T-helper 1 cell treated with Interleukin-12 subunit alpha and Interleukin-12 subunit beta and Interleukin-4 antibody, amounts not matched to agents 30 μg/mL and 1 μg/mL, for 36 hours (primary cell): ENCODE results near the gene OTOF.
A peak's percentile ranks its signal among the peaks of the same experiment; 100 is the strongest.

Experiments
- H3K27ac Mint-ChIP-seq: one replicate; pipeline ENCODE4 v1.8.0; 2021; ENCODE audit warnings: mild to moderate bottlenecking, mixed read lengths
- H3K27me3 Mint-ChIP-seq: one replicate; pipeline ENCODE4 v1.8.0; 2021; ENCODE audit warnings: low read depth, mixed read lengths
- H3K36me3 Mint-ChIP-seq: one replicate; pipeline ENCODE4 v1.8.0; 2021; ENCODE audit warnings: low read depth, mixed read lengths
- H3K4me1 Mint-ChIP-seq: one replicate; pipeline ENCODE4 v1.8.0; 2021; ENCODE audit warnings: low read depth, mixed read lengths
- H3K4me3 Mint-ChIP-seq: one replicate; pipeline ENCODE4 v1.8.0; 2021; ENCODE audit warnings: mild to moderate bottlenecking, moderate library complexity, mixed read lengths
- H3K9me3 Mint-ChIP-seq: one replicate; pipeline ENCODE4 v1.8.0; 2021; ENCODE audit warnings: mixed read lengths

OTOF gene

DNA sequence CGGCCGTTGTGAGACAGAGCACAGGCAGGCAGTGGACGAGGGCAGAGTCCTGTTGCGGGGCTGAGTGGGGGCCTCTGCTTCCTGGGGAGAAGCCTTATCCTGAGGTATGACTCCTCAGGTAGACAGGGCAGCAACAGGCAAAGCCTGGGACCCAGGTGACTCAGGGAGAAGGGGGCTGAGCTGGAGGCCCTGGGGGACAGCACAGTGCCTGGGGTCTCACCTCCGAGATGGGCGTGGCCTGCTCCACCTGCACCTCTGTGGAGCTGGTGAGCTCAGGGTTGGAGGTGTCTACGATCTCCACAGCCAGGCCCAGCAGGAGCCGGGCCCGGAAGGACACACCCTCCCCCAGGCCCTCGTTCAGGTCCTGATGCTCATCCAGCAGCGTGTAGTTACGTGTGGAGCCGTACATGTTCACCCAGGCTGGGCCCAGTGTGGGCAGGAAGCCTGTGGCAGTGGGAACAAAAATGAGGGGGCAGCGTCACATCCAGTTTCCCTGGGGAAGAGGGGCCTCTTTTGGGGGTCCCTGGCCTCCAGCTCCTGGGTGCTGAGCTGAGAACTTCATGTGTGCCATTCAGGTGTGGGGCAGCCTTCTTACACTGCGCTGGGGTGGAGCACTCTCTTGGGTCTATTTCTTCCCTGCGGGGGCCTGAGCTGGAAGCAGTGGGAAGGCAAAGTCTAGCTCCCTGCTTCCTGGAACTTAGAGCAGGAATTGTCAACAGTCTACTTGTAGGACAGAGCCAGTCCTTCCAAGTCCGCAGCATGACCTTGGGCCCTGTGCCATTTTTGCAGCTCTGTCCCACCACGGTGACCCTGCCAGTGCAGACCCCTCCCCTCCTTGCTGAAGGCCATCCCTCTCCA is 2.9 kb upstream of the OTOF start:
- Mint-ChIP-seq H3K4me1 (peaks cover 4% of the 10 kb centered on the region), H3K9me3 (no peaks in the 10 kb centered on the region), H3K4me3 (no peak overlapping the region), H3K27ac (no peak overlapping the region), H3K36me3 (no peaks in the 10 kb centered on the region), H3K27me3 (no peaks in the 10 kb centered on the region)

- Mint-ChIP-seq H3K4me3 (no peak overlapping the region), H3K27me3 (no peaks in the 10 kb centered on the region), H3K4me1 (peaks cover 5% of the 10 kb centered on the region), H3K27ac (no peak overlapping the region), H3K9me3 (no peaks in the 10 kb centered on the region), H3K36me3 (no peaks in the 10 kb centered on the region)
Observed at GRCh38 chr2:26479789-26480565, 2.1 kb upstream of the OTOF start.

DNA sequence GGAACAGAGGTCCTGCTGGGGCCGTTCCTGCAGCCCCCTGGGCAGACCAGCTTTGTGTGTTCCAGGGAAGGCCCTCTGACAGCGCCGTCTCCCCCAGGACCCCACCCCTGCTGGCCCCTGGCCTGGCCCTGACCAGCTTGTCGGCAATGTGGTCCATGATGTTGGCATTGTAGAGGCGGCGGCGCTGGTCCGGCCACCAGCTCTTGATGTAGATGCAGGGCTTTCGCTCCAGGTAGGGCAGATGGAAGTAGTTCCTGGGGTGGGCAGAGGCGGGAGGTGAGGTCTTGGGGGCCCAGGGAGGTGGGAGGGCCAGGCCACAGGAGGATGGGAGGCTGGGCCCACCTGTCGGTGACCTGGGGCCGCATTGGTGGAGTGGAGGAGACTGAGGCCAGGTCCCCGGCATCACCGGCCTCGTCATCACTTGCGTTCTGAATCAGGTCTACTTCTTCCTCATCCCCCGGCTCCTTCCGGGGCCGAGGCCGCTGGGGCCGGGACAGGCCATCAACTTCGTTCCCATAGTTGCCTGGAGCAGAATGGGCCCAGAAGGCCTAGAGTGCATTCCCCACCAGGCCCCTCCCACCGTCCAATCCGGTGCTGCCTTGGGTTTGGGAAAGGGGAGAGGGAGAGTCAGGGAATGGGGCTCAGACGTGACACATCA is 1.3 kb upstream of the OTOF start:
- Mint-ChIP-seq H3K27ac (no peak overlapping the region), H3K9me3 (no peaks in the 10 kb centered on the region), H3K4me1 (peaks cover 7% of the 10 kb centered on the region), H3K4me3 (no peak overlapping the region), H3K27me3 (no peaks in the 10 kb centered on the region), H3K36me3 (no peaks in the 10 kb centered on the region)

- Mint-ChIP-seq H3K4me3 (no peak overlapping the region), H3K4me1 (peaks cover 7% of the 10 kb centered on the region), H3K27me3 (no peaks in the 10 kb centered on the region), H3K27ac (no peak overlapping the region), H3K9me3 (no peaks in the 10 kb centered on the region), H3K36me3 (no peaks in the 10 kb centered on the region)
Observed at GRCh38 chr2:26478366-26478765, 442 bp upstream of the OTOF start.

- Mint-ChIP-seq H3K9me3 (no peaks in the 10 kb centered on the region), H3K36me3 (no peaks in the 10 kb centered on the region), H3K4me1 (peaks cover 7% of the 10 kb centered on the region), H3K27ac (peak overlapping the region; percentile 89), H3K4me3 (peak overlapping the region; percentile 85), H3K27me3 (no peaks in the 10 kb centered on the region)
Observed at GRCh38 chr2:26477126-26477910, 606 bp downstream of the OTOF start.

GRCh38 chr2:26475832-26476501 is 2.0 kb downstream of the OTOF start:
- H3K27me3 Mint-ChIP-seq, result no peaks in the 10 kb centered on the region
- peaks cover 4% of the 10 kb centered on the region for H3K9me3 Mint-ChIP-seq
- H3K36me3 Mint-ChIP-seq, result peaks cover 4% of the 10 kb centered on the region
- no peak overlapping the region for H3K4me3 Mint-ChIP-seq
- H3K4me1 Mint-ChIP-seq, result peaks cover 7% of the 10 kb centered on the region
- no peak overlapping the region for H3K27ac Mint-ChIP-seq

GRCh38 chr2:26475037-26475436 is 2.9 kb downstream of the OTOF start:
- H3K27me3 Mint-ChIP-seq, result no peaks in the 10 kb centered on the region
- H3K27ac Mint-ChIP-seq, result no peak overlapping the region
- peaks cover 4% of the 10 kb centered on the region for H3K36me3 Mint-ChIP-seq
- peaks cover 7% of the 10 kb centered on the region for H3K4me1 Mint-ChIP-seq
- H3K4me3 Mint-ChIP-seq, result no peak overlapping the region
- H3K9me3 Mint-ChIP-seq, result peaks cover 4% of the 10 kb centered on the region

GRCh38 chr2:26474261-26474785 is 3.6 kb downstream of the OTOF start:
- H3K4me1 Mint-ChIP-seq, result peaks cover 7% of the 10 kb centered on the region
- no peak overlapping the region for H3K27ac Mint-ChIP-seq
- H3K4me3 Mint-ChIP-seq, result no peak overlapping the region
- H3K27me3 Mint-ChIP-seq, result no peaks in the 10 kb centered on the region
- H3K36me3 Mint-ChIP-seq, result peaks cover 7% of the 10 kb centered on the region
- H3K9me3 Mint-ChIP-seq, result peaks cover 5% of the 10 kb centered on the region

DNA sequence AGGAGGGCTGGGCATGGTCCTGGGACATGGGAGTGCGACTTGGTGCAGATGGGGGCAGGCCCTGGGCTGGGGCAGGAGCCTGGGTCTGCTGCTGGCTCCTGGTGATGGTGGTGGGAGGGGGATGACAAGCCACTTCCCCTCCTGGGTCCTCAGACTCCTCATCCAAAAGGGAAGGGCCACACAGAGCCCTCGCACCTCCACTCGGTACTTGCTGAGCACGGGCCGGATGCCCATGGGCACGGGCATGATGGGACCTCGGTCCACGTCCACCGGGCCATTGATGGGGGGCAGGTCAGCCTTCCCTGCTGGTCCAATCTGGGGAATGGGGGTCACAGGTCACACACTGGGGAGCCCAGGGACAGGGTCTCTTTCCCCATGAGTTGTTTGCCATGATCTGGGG is 4.1 kb downstream of the OTOF start:
- H3K4me1 Mint-ChIP-seq, result peaks cover 7% of the 10 kb centered on the region
- peaks cover 9% of the 10 kb centered on the region for H3K36me3 Mint-ChIP-seq
- H3K4me3 Mint-ChIP-seq, result no peak overlapping the region
- H3K27ac Mint-ChIP-seq, result no peak overlapping the region
- H3K27me3 Mint-ChIP-seq, result no peaks in the 10 kb centered on the region
- peaks cover 8% of the 10 kb centered on the region for H3K9me3 Mint-ChIP-seq

- H3K4me3 Mint-ChIP-seq, result no peak overlapping the region
- peaks cover 7% of the 10 kb centered on the region for H3K4me1 Mint-ChIP-seq
- H3K27me3 Mint-ChIP-seq, result no peaks in the 10 kb centered on the region
- no peak overlapping the region for H3K27ac Mint-ChIP-seq
- peaks cover 8% of the 10 kb centered on the region for H3K9me3 Mint-ChIP-seq
- H3K36me3 Mint-ChIP-seq, result peaks cover 12% of the 10 kb centered on the region
Observed at GRCh38 chr2:26472821-26473655, 4.9 kb downstream of the OTOF start.

DNA sequence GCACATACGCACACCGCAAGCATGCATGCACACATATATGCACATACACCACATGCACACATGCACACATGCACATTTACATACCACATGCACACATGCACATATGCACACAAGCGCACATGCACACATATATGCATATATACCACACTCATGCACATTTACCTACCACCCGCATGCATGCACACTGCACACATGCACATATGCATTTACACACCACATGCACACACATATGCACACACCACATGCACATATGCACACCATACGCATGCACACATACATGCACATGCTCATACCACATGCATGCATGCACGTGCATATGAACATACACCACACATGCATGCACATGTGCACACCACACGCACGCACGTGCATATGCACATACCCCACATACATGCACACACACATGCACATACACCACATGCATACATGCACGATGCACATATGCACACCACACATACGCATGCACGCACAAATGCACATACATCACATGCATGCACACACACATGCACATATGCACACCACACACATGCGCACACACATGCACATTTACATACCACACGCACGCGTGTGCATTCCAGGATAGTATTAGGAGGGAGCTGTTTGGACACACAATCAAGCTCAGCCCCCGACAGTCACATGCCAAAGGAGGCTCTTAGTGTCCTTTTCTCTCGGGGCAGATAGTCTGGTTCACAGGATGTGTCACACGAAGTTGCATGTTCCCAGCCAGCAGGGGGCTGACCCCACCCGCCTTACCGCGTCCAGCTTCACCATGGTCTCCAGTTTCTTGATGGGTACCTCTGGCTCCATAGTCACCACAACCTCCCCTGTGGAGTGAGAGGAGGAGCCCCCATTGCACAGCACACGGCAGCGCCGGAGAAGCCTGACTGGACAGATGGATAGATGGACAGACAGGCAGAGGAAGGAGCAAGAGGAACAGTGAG is 5.9 kb downstream of the OTOF start:
- Mint-ChIP-seq H3K4me1 (peaks cover 2% of the 10 kb centered on the region), H3K36me3 (peaks cover 15% of the 10 kb centered on the region), H3K4me3 (no peak overlapping the region), H3K27me3 (no peaks in the 10 kb centered on the region), H3K9me3 (peaks cover 8% of the 10 kb centered on the region), H3K27ac (no peak overlapping the region)

DNA sequence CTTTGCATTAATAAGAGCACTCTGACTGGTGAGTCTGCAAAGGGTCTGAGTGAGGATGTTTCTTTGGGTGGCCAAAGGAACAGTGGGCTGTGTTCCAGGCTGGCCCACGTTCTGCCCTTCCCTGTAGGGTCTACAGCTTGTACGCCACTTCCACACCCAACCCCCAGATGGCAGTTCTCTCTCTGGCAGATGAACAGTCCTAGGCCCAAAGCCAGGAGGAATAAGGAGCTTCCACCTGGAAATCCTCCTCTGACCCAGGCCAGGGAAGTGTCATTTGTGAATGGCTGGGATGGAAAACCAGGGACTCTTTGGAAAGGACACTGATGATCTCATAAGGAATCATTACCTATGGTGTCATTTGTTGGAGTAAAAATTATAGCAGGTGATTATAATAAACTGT is 6.6 kb downstream of the OTOF start:
- H3K36me3 Mint-ChIP-seq, result peaks cover 15% of the 10 kb centered on the region
- peaks cover 2% of the 10 kb centered on the region for H3K4me1 Mint-ChIP-seq
- no peaks in the 10 kb centered on the region for H3K27me3 Mint-ChIP-seq
- no peak overlapping the region for H3K4me3 Mint-ChIP-seq
- H3K9me3 Mint-ChIP-seq, result peaks cover 8% of the 10 kb centered on the region
- H3K27ac Mint-ChIP-seq, result no peak overlapping the region
